SK-N-SH treated with all-trans-retinoic acid at 6 μM for 48 hours (cell line): ENCODE results near the gene NARS2.

Experiments
- ARNTL ChIP-seq: fragments of 450-650 bp; formaldehyde crosslinking; IDR thresholded peaks from 2 replicates; pipeline ENCODE4 v1.5.0; 2020; ENCODE audit warnings: low read depth, mild to moderate bottlenecking, moderate library complexity, borderline replicate concordance
- BACH2 ChIP-seq: fragments of 250-450 bp; sonication (Bioruptor Pico); IDR thresholded peaks from 2 replicates; pipeline ENCODE4 v1.9.0; 2021; ENCODE audit warnings: mild to moderate bottlenecking, borderline replicate concordance
- ISL1 ChIP-seq: fragments of 250-450 bp; sonication (Bioruptor Pico); IDR thresholded peaks from 2 replicates; pipeline ENCODE4 v2.1.2; 2022; ENCODE audit warnings: mild to moderate bottlenecking, moderate library complexity
- RARB ChIP-seq: fragments of 250-450 bp; sonication (Bioruptor Pico); IDR thresholded peaks from 2 replicates; pipeline ENCODE4 v1.8.0; 2021; ENCODE audit warnings: mild to moderate bottlenecking, moderate library complexity
- TSHZ2 ChIP-seq: fragments of 250-450 bp; sonication (Bioruptor Pico); IDR thresholded peaks from 2 replicates; pipeline ENCODE4 v1.5.0; 2020; ENCODE audit warnings: mild to moderate bottlenecking, moderate library complexity
- TF ChIP-seq, protein P1 (sequence below): fragments of 250-450 bp; sonication (Bioruptor Pico); IDR thresholded peaks from 2 replicates; pipeline ENCODE4 v1.8.0; 2020; ENCODE audit warnings: mild to moderate bottlenecking, moderate library complexity, borderline replicate concordance

- TF ChIP-seq RARB (CRISPR knock-in tag) (no peak), BACH2 (CRISPR knock-in tag) (no peak), ARNTL (CRISPR knock-in tag) (no peak), TSHZ2 (CRISPR knock-in tag) (no peak), ISL1 (CRISPR knock-in tag) (no peak)
- TF ChIP-seq, protein P1, sequence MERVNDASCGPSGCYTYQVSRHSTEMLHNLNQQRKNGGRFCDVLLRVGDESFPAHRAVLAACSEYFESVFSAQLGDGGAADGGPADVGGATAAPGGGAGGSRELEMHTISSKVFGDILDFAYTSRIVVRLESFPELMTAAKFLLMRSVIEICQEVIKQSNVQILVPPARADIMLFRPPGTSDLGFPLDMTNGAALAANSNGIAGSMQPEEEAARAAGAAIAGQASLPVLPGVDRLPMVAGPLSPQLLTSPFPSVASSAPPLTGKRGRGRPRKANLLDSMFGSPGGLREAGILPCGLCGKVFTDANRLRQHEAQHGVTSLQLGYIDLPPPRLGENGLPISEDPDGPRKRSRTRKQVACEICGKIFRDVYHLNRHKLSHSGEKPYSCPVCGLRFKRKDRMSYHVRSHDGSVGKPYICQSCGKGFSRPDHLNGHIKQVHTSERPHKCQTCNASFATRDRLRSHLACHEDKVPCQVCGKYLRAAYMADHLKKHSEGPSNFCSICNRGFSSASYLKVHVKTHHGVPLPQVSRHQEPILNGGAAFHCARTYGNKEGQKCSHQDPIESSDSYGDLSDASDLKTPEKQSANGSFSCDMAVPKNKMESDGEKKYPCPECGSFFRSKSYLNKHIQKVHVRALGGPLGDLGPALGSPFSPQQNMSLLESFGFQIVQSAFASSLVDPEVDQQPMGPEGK, result no peak
Measured at GRCh38 chr11:78415338-78415737, 159.3 kb downstream of the NARS2 start.
